ENCODE measurements around the gene GTF3A.

- no peak for TF ChIP-seq CTCF (IDR thresholded peaks at IDR 0.05; ENCODE audit: low read depth, low read length)
- peak; percentile 99 for TF ChIP-seq MAX (IDR thresholded peaks at IDR 0.05; ENCODE audit: low read depth, low read length)
- peak; percentile 97 for TF ChIP-seq POLR2A (IDR thresholded peaks at IDR 0.05; ENCODE audit: extremely low read depth, insufficient read length)
- peak; percentile 99 for TF ChIP-seq MYC (IDR thresholded peaks at IDR 0.05; ENCODE audit: low read depth, low read length)
Measured at GRCh38 chr13:27424246-27425157, at the start of gene GTF3A.
